IMR-90 (cell line): ENCODE data around the gene ANKRD13B. TPM values are rescaled to one million over a fixed set of nuclear protein-coding genes. Genes with fewer than 3 reads are reported as not detected.

Experiments used
- ATAC-seq: fragments of 200-7000 bp; cut with Tn5 transposase; 2 replicates; pipeline ENCODE4 v1.9.1; 2020; ENCODE audit warnings: low read depth, mild to moderate bottlenecking, moderate library complexity
- BruUV-seq: library from RNA; stranded (reverse); fragments of 400-500 nt; replicated peaks from 2 replicates; lab custom pipeline; 2021; lab: Mats Ljungman, UMichigan
- CTCF ChIA-PET: fragments of 300-600 bp; formaldehyde crosslinking; extraction: SDS; loops from one replicate; lab custom pipeline; 2021; ENCODE audit warnings: antibody characterized with exemption; lab: Yijun Ruan, JAX
- POLR2A ChIA-PET: fragments of 300-600 bp; sonication (Branson Sonifier 250); formaldehyde crosslinking; loops from one replicate; lab custom pipeline; 2022; ENCODE audit warnings: antibody characterized with exemption; ENCODE audit not compliant: unreplicated experiment; lab: Charles Lee
- DNase-seq: peaks from one replicate; pipeline ENCODE4 v3.0.0; 2013
- H2AFZ ChIP-seq: replicated peaks from 2 replicates; pipeline ENCODE3; 2013; ENCODE audit warnings: low read length, mild to moderate bottlenecking; ENCODE audit not compliant: poor library complexity
- H2AK5ac ChIP-seq: 2 replicates; pipeline ENCODE4 v1.6.1; 2013; ENCODE audit warnings: low read depth, low read length, inconsistent platforms
- H2AK9ac ChIP-seq: replicated peaks from 2 replicates; pipeline ENCODE3; 2013; ENCODE audit warnings: mild to moderate bottlenecking, low read depth, low read length, moderate library complexity; ENCODE audit not compliant: poor library complexity
- H2BK120ac ChIP-seq: 2 replicates; pipeline ENCODE4 v1.6.1; 2013; ENCODE audit warnings: low read depth, low read length, inconsistent platforms
- H2BK15ac ChIP-seq: 3 replicates; pipeline ENCODE4 v1.6.1; 2013; ENCODE audit warnings: low read depth, low read length, inconsistent platforms
- H2BK20ac ChIP-seq: 2 replicates; pipeline ENCODE4 v1.6.1; 2013; ENCODE audit warnings: low read depth, mild to moderate bottlenecking, inconsistent platforms, low read length, moderate library complexity
- H2BK5ac ChIP-seq: 2 replicates; pipeline ENCODE4 v1.6.1; 2013; ENCODE audit warnings: mild to moderate bottlenecking, low read depth, low read length, inconsistent platforms; ENCODE audit not compliant: poor library complexity, severe bottlenecking
- H3K14ac ChIP-seq: replicated peaks from 2 replicates; pipeline ENCODE4 v1.6.1; 2013; ENCODE audit warnings: low read depth, low read length, inconsistent platforms
- H3K18ac ChIP-seq: 2 replicates; pipeline ENCODE4 v1.6.1; 2013; ENCODE audit warnings: low read depth, low read length, control low read depth
- H3K23ac ChIP-seq: 2 replicates; pipeline ENCODE4 v1.6.1; 2013; ENCODE audit warnings: low read depth, low read length, inconsistent platforms
- H3K27ac ChIP-seq: 2 replicates; pipeline ENCODE4 v1.5.1; 2013; ENCODE audit warnings: mild to moderate bottlenecking, control low read depth, low read length; ENCODE audit not compliant: insufficient read depth
- H3K27me3 ChIP-seq: 2 replicates; pipeline ENCODE4 v1.6.1; 2013; ENCODE audit warnings: low read length; ENCODE audit not compliant: control insufficient read depth, insufficient read depth
- H3K36me3 ChIP-seq: 2 replicates; pipeline ENCODE4 v1.6.1; 2013; ENCODE audit warnings: low read length, mixed read lengths; ENCODE audit not compliant: control insufficient read depth, insufficient read depth
- H3K4ac ChIP-seq: 2 replicates; pipeline ENCODE4 v1.6.1; 2013; ENCODE audit warnings: low read depth, low read length, inconsistent platforms
- H3K4me1 ChIP-seq: 2 replicates; pipeline ENCODE4 v1.6.1; 2013; ENCODE audit warnings: low read length, mixed read lengths; ENCODE audit not compliant: control insufficient read depth, insufficient read depth
- H3K4me2 ChIP-seq: 2 replicates; pipeline ENCODE4 v1.6.1; 2013; ENCODE audit warnings: low read depth, mild to moderate bottlenecking, control low read depth, low read length, moderate library complexity
- H3K4me3 ChIP-seq: 2 replicates; pipeline ENCODE4 v1.5.1; 2013; ENCODE audit warnings: low read depth, mild to moderate bottlenecking, control low read depth, low read length, moderate library complexity; ENCODE audit not compliant: insufficient read depth
- H3K56ac ChIP-seq: 2 replicates; pipeline ENCODE4 v1.6.1; 2013; ENCODE audit warnings: low read length, inconsistent platforms; ENCODE audit not compliant: insufficient read depth; ENCODE audit errors: extremely low read depth
- H3K79me1 ChIP-seq, 2 experiments: 2 replicates each; pipeline ENCODE4 v1.6.1; 2013; ENCODE audit warnings: low read length in 2 of 2, inconsistent platforms in 1 of 2, low read depth in 1 of 2
- H3K9ac ChIP-seq: 2 replicates; pipeline ENCODE4 v1.6.1; 2013; ENCODE audit warnings: low read depth, low read length, control low read depth
- H3K9me1 ChIP-seq: 2 replicates; pipeline ENCODE4 v1.6.1; 2013; ENCODE audit warnings: low read length, inconsistent platforms; ENCODE audit not compliant: insufficient read depth
- H3K9me3 ChIP-seq: 2 replicates; pipeline ENCODE4 v1.6.1; 2013; ENCODE audit warnings: low read length; ENCODE audit not compliant: control insufficient read depth, insufficient read depth
- H4K20me1 ChIP-seq: 2 replicates; pipeline ENCODE4 v1.6.1; 2013; ENCODE audit warnings: low read length, inconsistent platforms; ENCODE audit not compliant: insufficient read depth
- H4K5ac ChIP-seq: 2 replicates; pipeline ENCODE4 v1.6.1; 2013; ENCODE audit warnings: mild to moderate bottlenecking, low read depth, low read length, control low read depth
- H4K8ac ChIP-seq, 2 experiments: 2 replicates each; pipeline ENCODE4 v1.6.1; 2013; ENCODE audit warnings: low read depth in 2 of 2, low read length in 2 of 2, control low read depth in 1 of 2, inconsistent platforms in 1 of 2
- H4K91ac ChIP-seq: 2 replicates; pipeline ENCODE4 v1.6.1; 2013; ENCODE audit warnings: low read depth, low read length, inconsistent platforms; ENCODE audit not compliant: insufficient read depth
- CTCF ChIP-seq: conservative IDR thresholded peaks from 2 replicates; pipeline ENCODE4 v1.5.1; 2012; ENCODE audit warnings: mild to moderate bottlenecking, low read depth, low read length, improper control_type of control experiment
- SMC3 ChIP-seq: fragments of 150-350 bp; IDR thresholded peaks from 2 replicates; pipeline ENCODE4 v1.6.1; 2016; ENCODE audit warnings: low read depth, mild to moderate bottlenecking, antibody characterized with exemption, low read length, moderate library complexity
- WGBS, 2 experiments: methylation state at CpG; one replicate each; pipeline versions ENCODE4 v1.1.5 to v1.1.7; 2013; ENCODE audit warnings: missing lambda C conversion rate in 2 of 2; ENCODE audit not compliant: insufficient read length in 1 of 2; ENCODE audit errors: extremely low coverage in 2 of 2; 5-methylcytosine and 5-hydroxymethylcytosine counted together
- dilution Hi-C: fragments of 300-500 bp; cut with HindIII; formaldehyde crosslinking; loops from one replicate; pipeline ENCODE4 v1.14.3; 2018; ENCODE audit warnings: low sequenced_read_pairs; ENCODE audit not compliant: unreplicated experiment
- in situ Hi-C: fragments of 300-500 bp; cut with MboI; formaldehyde crosslinking; loops from 3 replicates; pipeline ENCODE4 v1.14.3; 2019; ENCODE audit warnings: low sequenced_read_pairs, inconsistent platforms, mixed read lengths
- intact Hi-C: fragments of 100-400 bp; cut with micrococcal nuclease; formaldehyde crosslinking; loops from 2 replicates; pipeline ENCODE4 v1.10.0; 2022
- polyA plus RNA-seq, 3 experiments: library from polyadenylated mRNA; depleted of rRNA; stranded (reverse); fragments of >200 nt; gene quantifications; 2 replicates each; pipeline ENCODE4 v1.2.3, GENCODE V29; 2012; ENCODE audit warnings: low replicate concordance in 1 of 3
- total RNA-seq: library from RNA; depleted of rRNA; stranded (reverse); fragments of >200 nt; gene quantifications from 2 replicates; pipeline ENCODE4 v1.2.3, GENCODE V29; 2012

The ANKRD13B gene
- total and polyA plus RNA-seq, 2 of the 4 experiments (the other 2 are of a cell fraction), result 0.90 to 4.0 TPM

GRCh38 chr17:29585080-29585751 lies 7.7 kb upstream of the ANKRD13B start:
- no peak for DNase-seq
- intact Hi-C loops, result no loop called here
- in situ Hi-C loops, result no loop called here

More at GRCh38 chr17:29585080-29585751, 7.7 kb upstream of the ANKRD13B start:
- H2BK20ac ChIP-seq, result no peak overlapping the region
- no peak overlapping the region for H3K18ac ChIP-seq
- peaks cover 24% of the 10 kb centered on the region for H3K36me3 ChIP-seq
- no peak overlapping the region for H3K4me2 ChIP-seq
- H3K4ac ChIP-seq, result no peak overlapping the region; the same call in 1 of the 2 replicates
- peak overlapping the region; percentile 41 for H2AFZ ChIP-seq
- H4K20me1 ChIP-seq, result peaks cover 62% of the 10 kb centered on the region
- H2AK5ac ChIP-seq, result peak overlapping the region; percentile 30
- ChIA-PET POLR2A (no interaction called here), CTCF (no interaction called here)
- H3K4me3 ChIP-seq, result no peak overlapping the region
- H3K14ac ChIP-seq, result peak overlapping the region; percentile 2; the same call in 1 of the 2 replicates
- no peaks in the 10 kb centered on the region for H3K27me3 ChIP-seq
- no peak overlapping the region for H2BK15ac ChIP-seq
- peaks cover 26% of the 10 kb centered on the region for H3K4me1 ChIP-seq
- no peak overlapping the region for H3K56ac ChIP-seq
- H3K9ac ChIP-seq, result no peak overlapping the region
- H2BK120ac ChIP-seq, result no peak overlapping the region
- H3K9me1 ChIP-seq, result peaks cover 26% of the 10 kb centered on the region
- H4K91ac ChIP-seq, result peak overlapping the region; percentile 39; the same call in 1 of the 2 replicates
- H3K79me1 ChIP-seq, result peaks cover 38 to 85% of the 10 kb centered on the region in 2 experiments
- H3K9me3 ChIP-seq, result no peaks in the 10 kb centered on the region
- H2AK9ac ChIP-seq, result peak overlapping the region; percentile 68
- dilution Hi-C loops, result no loop called here
- no peak overlapping the region for H2BK5ac ChIP-seq
- TF ChIP-seq SMC3, result no peak
- TF ChIP-seq CTCF, result peak; percentile 26; the same call in 1 of the 2 replicates
- no peak overlapping the region for H4K5ac ChIP-seq
- no TSS peak for BruUV-seq
- H3K27ac ChIP-seq, result no peak overlapping the region
- no peak for ATAC-seq
- H3K23ac ChIP-seq, result peak overlapping the region; percentile 10; the same call in 1 of the 2 replicates
- no peak overlapping the region for H4K8ac ChIP-seq
- 87% methylated on average over 3 of the region's 8 CpGs; no CpG with 5 or more reads in 1 of the 2 experiments for WGBS, 2 experiments
